Cardiac fibroblast (primary cell): ENCODE results near the gene TGM5.
"Not testable (repeated sequence)": the region's sequence is repeated elsewhere in the genome, so short reads cannot be mapped to it uniquely, and the experiment has no call there.

Experiments
- DNase-seq, 2 donors: peaks; one replicate each; pipeline versions ENCODE4 v3.0.0 to v3.0.0-alpha.2; 2010; ENCODE audit warnings: low read depth in 2 of 2
- H3K4me3 ChIP-seq, 2 donors: replicated peaks in 1 of 2; 1 replicate in 1 of 2; 2 replicates in 1 of 2; pipeline ENCODE4 v1.5.1; 2011; ENCODE audit warnings: low read depth in 2 of 2, low read length in 2 of 2, mild to moderate bottlenecking in 2 of 2, moderate library complexity in 1 of 2
- TF ChIP-seq, protein P1 (sequence below): IDR thresholded peaks from one replicate; pipeline ENCODE4 v1.5.1; 2011; ENCODE audit warnings: low read depth, mild to moderate bottlenecking, low read length, inconsistent platforms

The TGM5 gene

DNA sequence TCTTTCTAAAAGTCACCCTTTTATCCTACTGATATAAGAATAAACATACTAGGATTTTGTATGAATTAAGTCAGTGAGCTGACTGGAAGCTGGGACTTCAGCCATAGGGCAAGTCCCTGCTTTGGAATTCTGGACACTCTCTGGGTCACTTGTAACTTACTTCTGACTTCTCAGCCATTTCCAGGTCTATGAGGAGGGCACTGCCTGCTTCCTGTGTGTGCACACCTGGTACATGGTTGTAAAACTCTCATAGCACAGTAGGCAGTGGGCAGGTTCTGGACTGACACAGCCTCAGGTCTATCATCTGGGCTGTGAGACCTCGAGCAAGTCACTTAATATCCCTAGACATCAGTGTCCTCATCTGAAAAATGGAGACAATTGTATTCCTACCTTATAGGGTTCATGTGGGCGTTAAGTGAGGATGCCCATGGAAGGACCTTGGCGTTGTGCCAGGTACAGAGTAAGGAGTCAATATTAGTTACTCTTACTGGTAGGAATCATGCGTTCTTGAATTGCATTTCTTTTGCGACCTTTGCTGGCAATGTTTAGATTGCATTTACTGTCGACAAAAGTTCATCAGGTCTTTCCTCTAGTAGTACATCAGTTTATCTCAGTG, 27.5 kb upstream of the TGM5 start:
- no peak overlapping the region for H3K4me3 ChIP-seq
- DNase-seq, result no peak
- TF ChIP-seq, protein P1, sequence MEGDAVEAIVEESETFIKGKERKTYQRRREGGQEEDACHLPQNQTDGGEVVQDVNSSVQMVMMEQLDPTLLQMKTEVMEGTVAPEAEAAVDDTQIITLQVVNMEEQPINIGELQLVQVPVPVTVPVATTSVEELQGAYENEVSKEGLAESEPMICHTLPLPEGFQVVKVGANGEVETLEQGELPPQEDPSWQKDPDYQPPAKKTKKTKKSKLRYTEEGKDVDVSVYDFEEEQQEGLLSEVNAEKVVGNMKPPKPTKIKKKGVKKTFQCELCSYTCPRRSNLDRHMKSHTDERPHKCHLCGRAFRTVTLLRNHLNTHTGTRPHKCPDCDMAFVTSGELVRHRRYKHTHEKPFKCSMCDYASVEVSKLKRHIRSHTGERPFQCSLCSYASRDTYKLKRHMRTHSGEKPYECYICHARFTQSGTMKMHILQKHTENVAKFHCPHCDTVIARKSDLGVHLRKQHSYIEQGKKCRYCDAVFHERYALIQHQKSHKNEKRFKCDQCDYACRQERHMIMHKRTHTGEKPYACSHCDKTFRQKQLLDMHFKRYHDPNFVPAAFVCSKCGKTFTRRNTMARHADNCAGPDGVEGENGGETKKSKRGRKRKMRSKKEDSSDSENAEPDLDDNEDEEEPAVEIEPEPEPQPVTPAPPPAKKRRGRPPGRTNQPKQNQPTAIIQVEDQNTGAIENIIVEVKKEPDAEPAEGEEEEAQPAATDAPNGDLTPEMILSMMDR, result no peak

DNA sequence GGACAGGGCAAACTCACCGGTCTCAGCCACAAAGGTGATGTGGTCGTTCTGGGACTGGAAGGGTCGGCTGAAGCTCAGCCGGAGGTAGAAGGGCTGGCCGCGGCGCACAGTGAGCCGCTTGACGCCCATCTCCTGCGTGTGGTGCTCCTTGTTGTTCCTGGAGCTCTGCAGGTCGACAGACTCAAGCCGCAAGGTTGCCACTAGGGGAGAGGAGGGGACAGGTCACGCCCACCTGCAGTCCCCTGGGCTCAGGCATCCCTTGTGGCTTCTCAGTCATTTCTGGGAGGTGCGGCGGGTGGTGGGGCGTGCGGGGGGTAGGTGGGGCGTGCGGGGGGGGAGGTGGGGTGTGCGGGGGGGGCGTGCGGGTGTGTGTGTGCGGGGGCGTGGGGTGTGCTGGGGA, 26.7 kb upstream of the TGM5 start:
- TF ChIP-seq, protein P1, result no peak
- no peak for DNase-seq
- H3K4me3 ChIP-seq, result no peak overlapping the region

DNA sequence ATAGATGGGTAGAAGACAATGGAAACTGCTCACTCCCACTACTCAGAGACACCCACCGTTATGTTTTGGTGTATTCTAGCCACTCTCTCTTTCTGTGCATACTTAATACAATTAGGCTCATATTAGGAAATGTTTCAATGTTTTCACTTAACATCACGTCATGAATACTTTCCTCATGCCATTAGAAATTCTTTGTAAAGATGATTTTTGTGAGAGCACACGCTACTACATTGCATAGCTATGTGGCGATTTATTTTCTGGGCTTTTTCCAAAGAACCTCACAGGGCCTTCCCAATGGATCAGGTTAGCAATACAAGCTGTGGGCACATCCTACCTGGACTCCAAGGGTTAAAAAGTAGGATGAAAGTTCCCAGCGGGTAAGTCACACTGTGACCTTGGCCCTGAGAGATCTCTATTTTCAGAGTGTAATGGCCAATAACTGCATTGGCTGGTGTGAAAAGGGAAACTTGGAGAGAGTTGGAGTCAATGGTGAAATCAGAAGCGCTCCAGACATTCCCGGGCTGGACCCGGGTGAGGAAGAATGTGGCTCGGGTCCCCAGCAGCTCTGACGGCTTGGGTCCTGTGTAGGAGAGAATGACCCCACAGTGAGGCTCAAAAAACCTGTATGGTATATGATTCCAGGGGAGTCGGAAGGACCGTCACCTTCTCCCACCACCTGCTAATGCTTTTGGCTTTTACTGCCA, 25.8 kb upstream of the TGM5 start:
- TF ChIP-seq, protein P1, result no peak
- no peak overlapping the region for H3K4me3 ChIP-seq
- peak in 1 of 2 donors; percentile 19 for DNase-seq

DNA sequence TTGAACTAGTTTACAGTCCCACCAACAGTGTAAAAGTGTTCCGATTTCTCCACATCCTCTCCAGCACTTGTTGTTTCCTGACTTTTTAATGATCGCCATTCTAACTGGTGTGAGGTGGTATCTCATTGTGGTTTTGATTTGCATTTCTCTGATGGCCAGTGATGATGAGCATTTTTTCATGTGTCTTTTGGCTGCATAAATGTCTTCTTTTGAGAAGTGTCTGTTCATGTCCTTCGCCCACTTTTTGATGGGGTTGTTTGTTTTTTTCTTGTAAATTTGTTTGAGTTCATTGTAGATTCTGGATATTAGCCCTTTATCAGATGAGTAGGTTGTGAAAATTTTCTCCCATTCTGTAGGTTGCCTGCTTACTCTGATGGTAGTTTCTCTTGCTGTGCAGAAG, 22.9 kb upstream of the TGM5 start:
- DNase-seq, H3K4me3 ChIP-seq: not testable (repeated sequence)

DNA sequence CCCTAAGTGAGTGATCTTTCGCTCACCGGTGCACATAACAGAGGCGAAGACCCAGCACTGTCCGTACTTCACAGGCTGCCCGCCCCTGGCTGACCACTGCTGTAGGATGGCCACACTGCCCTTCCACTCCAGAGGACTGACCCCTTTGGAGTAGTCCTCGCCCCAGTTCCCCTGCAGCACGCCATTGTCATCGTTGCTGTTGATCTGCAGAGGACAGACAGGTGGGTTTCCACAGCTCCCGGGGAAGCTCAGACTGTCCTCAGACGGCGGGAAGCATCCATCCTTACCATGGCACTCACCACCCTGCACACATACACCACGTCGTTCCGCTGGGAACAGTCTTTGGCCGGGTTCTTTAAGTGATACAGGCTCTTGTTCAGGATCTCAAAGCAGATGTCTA, 20.5 kb upstream of the TGM5 start:
- TF ChIP-seq, protein P1, result no peak

DNA sequence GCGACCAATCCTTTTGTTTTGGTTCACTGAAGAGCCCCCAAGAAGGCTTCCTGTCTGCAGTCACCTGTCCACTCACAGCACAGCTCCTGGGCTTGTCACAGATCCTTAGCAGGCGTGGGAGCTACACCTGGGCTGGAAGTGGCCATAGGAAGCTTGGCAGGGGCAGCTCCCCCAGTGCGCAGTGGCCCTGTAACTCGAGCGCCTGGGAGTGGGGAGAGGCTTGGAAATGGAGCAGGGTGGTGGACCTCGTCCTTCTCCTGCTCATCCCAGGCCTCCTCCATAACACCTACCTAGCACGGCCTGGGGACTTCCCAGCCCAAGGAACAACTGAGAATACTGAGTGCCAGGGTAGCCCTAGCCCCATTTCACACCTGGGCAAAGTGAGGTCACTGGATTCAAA, 19.3 kb upstream of the TGM5 start:
- no peak overlapping the region for H3K4me3 ChIP-seq
- DNase-seq, result no peak
- TF ChIP-seq, protein P1, result no peak

More for the DNA sequence above, 20.5 kb upstream of the TGM5 start:
- DNase-seq, result no peak
- H3K4me3 ChIP-seq, result no peak overlapping the region

DNA sequence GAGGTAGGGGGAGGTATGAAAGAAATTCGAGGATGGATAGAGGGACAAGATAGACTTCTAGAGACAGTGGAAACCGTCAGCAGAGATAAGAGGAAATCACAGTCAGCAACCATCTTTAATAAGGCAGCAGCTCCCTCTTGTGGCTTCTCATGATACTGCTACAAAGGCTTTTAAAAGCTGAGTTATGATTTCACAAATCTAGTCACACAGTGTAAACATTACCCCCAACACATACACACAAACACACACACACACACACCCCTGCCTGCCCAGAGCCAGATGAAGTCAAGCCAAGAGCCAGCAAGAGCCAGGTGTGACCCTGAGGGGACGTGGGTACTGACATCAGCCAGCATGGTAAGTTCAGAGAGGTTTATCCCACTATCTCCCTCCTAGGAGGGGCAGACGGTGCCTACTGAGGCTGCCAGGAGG, 18.9 kb upstream of the TGM5 start:
- no peak overlapping the region for H3K4me3 ChIP-seq
- TF ChIP-seq, protein P1, result peak; percentile 76
- DNase-seq, result peak; percentile 69 to 79
